Measurements from ENCODE around the gene TAC3. TPM values are rescaled to one million over a fixed set of nuclear protein-coding genes. Genes with fewer than 3 reads are reported as not detected.

The TAC3 gene
- total and polyA plus RNA-seq, 2 experiments from 2014 or later = 13.0 to 113 TPM

DNA sequence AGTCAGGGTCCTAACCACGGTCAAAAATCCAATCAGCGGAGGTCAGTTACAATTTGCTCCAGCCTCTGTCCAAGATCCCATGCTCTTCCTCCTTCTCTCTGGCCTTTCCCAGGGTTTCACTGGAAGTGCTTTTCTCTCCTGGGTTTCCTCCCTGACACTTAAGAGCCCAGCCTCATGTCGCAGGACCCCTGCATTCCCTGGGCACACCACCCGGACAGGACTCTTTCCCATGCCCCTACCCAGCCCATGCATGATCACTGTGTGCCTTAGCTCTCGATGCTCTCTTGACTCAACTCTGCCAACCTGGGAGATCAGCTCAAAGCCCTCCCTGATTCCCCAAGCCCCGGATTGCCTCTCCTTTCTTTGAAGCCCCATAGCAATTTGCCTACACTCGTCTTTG, 15.5 kb upstream of the TAC3 start:
- Histone ChIP-seq H3K4me1 (ENCODE audit: insufficient read depth) (no peaks in the 10 kb centered on the region), H3K9me2 (replicated peaks; ENCODE audit: insufficient read depth) (no peaks in the 10 kb centered on the region), H3K79me2 (no peaks in the 10 kb centered on the region), H3K36me3 (replicated peaks; ENCODE audit: insufficient read depth, low read depth) (no peaks in the 10 kb centered on the region), H3K27me3 (no peaks in the 10 kb centered on the region), H3K27ac (no peak overlapping the region), H3K9me3 (ENCODE audit: low read depth) (no peaks in the 10 kb centered on the region), H3K4me3 (no peak overlapping the region), H4K20me1 (ENCODE audit: insufficient read depth, poor library complexity, severe bottlenecking) (no peaks in the 10 kb centered on the region), H3K4me2 (no peak overlapping the region), H2AFZ (no peak overlapping the region)
- 84% methylated on average over 7 of the region's 7 CpGs for WGBS (ENCODE audit: low lambda C conversion rate, missing lambda C conversion rate)
- no peak for DNase-seq (ENCODE audit: low spot score)
- TF ChIP-seq, protein P1, sequence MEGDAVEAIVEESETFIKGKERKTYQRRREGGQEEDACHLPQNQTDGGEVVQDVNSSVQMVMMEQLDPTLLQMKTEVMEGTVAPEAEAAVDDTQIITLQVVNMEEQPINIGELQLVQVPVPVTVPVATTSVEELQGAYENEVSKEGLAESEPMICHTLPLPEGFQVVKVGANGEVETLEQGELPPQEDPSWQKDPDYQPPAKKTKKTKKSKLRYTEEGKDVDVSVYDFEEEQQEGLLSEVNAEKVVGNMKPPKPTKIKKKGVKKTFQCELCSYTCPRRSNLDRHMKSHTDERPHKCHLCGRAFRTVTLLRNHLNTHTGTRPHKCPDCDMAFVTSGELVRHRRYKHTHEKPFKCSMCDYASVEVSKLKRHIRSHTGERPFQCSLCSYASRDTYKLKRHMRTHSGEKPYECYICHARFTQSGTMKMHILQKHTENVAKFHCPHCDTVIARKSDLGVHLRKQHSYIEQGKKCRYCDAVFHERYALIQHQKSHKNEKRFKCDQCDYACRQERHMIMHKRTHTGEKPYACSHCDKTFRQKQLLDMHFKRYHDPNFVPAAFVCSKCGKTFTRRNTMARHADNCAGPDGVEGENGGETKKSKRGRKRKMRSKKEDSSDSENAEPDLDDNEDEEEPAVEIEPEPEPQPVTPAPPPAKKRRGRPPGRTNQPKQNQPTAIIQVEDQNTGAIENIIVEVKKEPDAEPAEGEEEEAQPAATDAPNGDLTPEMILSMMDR (IDR thresholded peaks at IDR 0.05; ENCODE audit: poor library complexity) = no peak
- TF ChIP-seq EZH2 (IDR thresholded peaks at IDR 0.05; ENCODE audit: borderline replicate concordance) (no peak), EZH2phosphoT487 (IDR thresholded peaks at IDR 0.05; ENCODE audit: low read depth, severe bottlenecking, unreplicated experiment) (no peak)

DNA sequence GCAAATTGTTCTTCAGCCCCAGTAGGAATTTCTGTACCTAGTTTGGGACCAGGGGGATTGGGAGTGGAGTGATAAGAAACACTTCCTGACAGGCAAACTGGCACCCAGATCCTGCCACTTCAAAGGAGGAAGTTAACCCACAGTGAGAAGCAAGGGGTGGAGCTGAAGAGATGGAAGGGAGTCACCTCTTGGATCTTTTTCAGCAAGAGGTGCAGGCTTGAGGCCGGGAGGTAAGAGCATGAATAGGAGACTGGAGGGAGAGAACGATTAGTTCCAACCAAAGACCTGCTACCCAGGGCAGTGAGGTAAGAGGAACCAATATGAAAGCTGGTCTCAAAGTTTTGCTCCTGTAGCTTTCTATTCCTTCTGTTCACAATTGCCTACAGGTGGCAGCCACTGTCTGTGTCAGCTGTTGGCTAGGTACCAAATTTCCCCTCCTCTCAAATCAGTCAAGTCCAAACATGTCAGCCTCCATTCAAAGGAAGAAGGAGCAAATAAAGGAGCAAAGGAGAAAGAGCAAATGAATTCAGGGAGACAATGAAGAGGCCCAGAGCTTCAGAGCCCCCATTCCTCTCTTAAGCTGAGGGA, 14.9 kb upstream of the TAC3 start:
- H3K27me3 ChIP-seq = no peaks in the 10 kb centered on the region
- 74% methylated on average over 2 of the region's 2 CpGs for WGBS (ENCODE audit: low lambda C conversion rate, missing lambda C conversion rate)

DNA sequence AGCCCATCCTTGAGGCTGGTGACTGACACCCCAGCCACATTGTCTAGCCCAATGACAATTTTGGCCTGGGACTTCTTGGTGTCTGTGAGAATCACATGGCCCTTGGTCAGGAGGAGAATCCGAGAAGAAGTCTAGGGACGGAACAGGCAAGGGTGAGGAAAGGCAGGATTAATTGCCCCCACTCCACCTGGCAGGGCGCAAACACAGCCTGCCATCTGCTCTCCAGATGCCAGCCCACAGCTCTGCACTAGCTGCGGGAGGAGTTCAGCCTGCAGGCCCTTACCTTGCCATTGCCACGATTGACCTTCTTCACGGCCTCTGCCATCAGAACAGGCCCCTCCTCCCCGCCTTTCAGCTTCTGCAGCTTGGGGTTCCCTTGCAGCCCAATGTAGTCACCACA, 13.1 kb upstream of the TAC3 start:
- no peak for TF ChIP-seq EZH2phosphoT487 (IDR thresholded peaks at IDR 0.05; ENCODE audit: low read depth, severe bottlenecking, unreplicated experiment)
- TF ChIP-seq, protein P1 (IDR thresholded peaks at IDR 0.05; ENCODE audit: poor library complexity) = no peak
- no peak for TF ChIP-seq EZH2 (IDR thresholded peaks at IDR 0.05; ENCODE audit: borderline replicate concordance)
- no peaks in the 10 kb centered on the region for H3K9me3 ChIP-seq (ENCODE audit: low read depth)
- H4K20me1 ChIP-seq (ENCODE audit: insufficient read depth, poor library complexity, severe bottlenecking) = no peaks in the 10 kb centered on the region
- WGBS (ENCODE audit: low lambda C conversion rate, missing lambda C conversion rate) = 85% methylated on average over 7 of the region's 7 CpGs
- H3K27me3 ChIP-seq = no peaks in the 10 kb centered on the region
- H3K79me2 ChIP-seq = no peaks in the 10 kb centered on the region
- no peaks in the 10 kb centered on the region for H3K9me2 ChIP-seq (replicated peaks; ENCODE audit: insufficient read depth)
- no peak overlapping the region for H3K4me3 ChIP-seq
- DNase-seq (ENCODE audit: low spot score) = no peak
- H2AFZ ChIP-seq = no peak overlapping the region
- no peaks in the 10 kb centered on the region for H3K36me3 ChIP-seq (replicated peaks; ENCODE audit: insufficient read depth, low read depth)
- H3K27ac ChIP-seq = no peak overlapping the region
- H3K4me1 ChIP-seq (ENCODE audit: insufficient read depth) = no peaks in the 10 kb centered on the region
- no peak overlapping the region for H3K4me2 ChIP-seq

More for the DNA sequence above, 14.9 kb upstream of the TAC3 start:
- H3K36me3 ChIP-seq (replicated peaks; ENCODE audit: insufficient read depth, low read depth) = no peaks in the 10 kb centered on the region
- no peaks in the 10 kb centered on the region for H3K4me1 ChIP-seq (ENCODE audit: insufficient read depth)
- no peaks in the 10 kb centered on the region for H3K79me2 ChIP-seq
- H3K27ac ChIP-seq = no peak overlapping the region
- no peak for DNase-seq (ENCODE audit: low spot score)
- H3K9me3 ChIP-seq (ENCODE audit: low read depth) = no peaks in the 10 kb centered on the region
- no peaks in the 10 kb centered on the region for H3K9me2 ChIP-seq (replicated peaks; ENCODE audit: insufficient read depth)
- H4K20me1 ChIP-seq (ENCODE audit: insufficient read depth, poor library complexity, severe bottlenecking) = no peaks in the 10 kb centered on the region
- no peak overlapping the region for H3K4me2 ChIP-seq
- H3K4me3 ChIP-seq = no peak overlapping the region
- TF ChIP-seq EZH2 (IDR thresholded peaks at IDR 0.05; ENCODE audit: borderline replicate concordance) = no peak
- TF ChIP-seq, protein P1 (IDR thresholded peaks at IDR 0.05; ENCODE audit: poor library complexity) = no peak
- TF ChIP-seq EZH2phosphoT487 (IDR thresholded peaks at IDR 0.05; ENCODE audit: low read depth, severe bottlenecking, unreplicated experiment) = no peak
- H2AFZ ChIP-seq = no peak overlapping the region

Measured in hepatocyte (in vitro differentiated cells).